ENCODE measurements around the gene RUNX3.
A peak's percentile ranks its signal among the peaks of the same experiment; 100 is the strongest.

Gene RUNX3

GRCh38 chr1:24933468-24933867 lies 3.4 kb upstream of the RUNX3 start:
- H3K9me2 ChIP-seq (replicated peaks; ENCODE audit: insufficient read depth, low read length), result no peaks in the 10 kb centered on the region
- peaks cover 11% of the 10 kb centered on the region for H3K79me2 ChIP-seq (ENCODE audit: low read length)
- no peaks in the 10 kb centered on the region for H3K27me3 ChIP-seq (replicated peaks; ENCODE audit: insufficient read depth, low read length)
- no peaks in the 10 kb centered on the region for H4K20me1 ChIP-seq (ENCODE audit: insufficient read depth, low read length)
- no peak overlapping the region for H3K27ac ChIP-seq (ENCODE audit: low read length)
- no peak for DNase-seq
- no peak overlapping the region for H3K4me3 ChIP-seq (ENCODE audit: low read length)
- no peak overlapping the region for H3K9ac ChIP-seq (ENCODE audit: low read length)
- no peak overlapping the region for H2AFZ ChIP-seq (ENCODE audit: low read length)
- TF ChIP-seq EZH2 (optimal IDR thresholded peaks at IDR 0.05; ENCODE audit: low read depth, low read length), result no peak
- TF ChIP-seq CTCF (IDR thresholded peaks at IDR 0.05; ENCODE audit: low read length), result no peak
- no peak for TF ChIP-seq EZH2phosphoT487 (IDR thresholded peaks at IDR 0.05; ENCODE audit: low read length)
- H3F3A ChIP-seq (ENCODE audit: insufficient read depth, low read length), result peaks cover 19% of the 10 kb centered on the region
- H3K36me3 ChIP-seq (replicated peaks; ENCODE audit: insufficient read depth, low read length), result no peaks in the 10 kb centered on the region
- no peaks in the 10 kb centered on the region for H3K9me3 ChIP-seq (replicated peaks; ENCODE audit: insufficient read depth, low read length)
- no peak overlapping the region for H3K4me2 ChIP-seq (ENCODE audit: low read depth, low read length)
- peaks cover 6% of the 10 kb centered on the region for H3K4me1 ChIP-seq (ENCODE audit: low read length)

- peaks cover 18% of the 10 kb centered on the region for H3K79me2 ChIP-seq (ENCODE audit: low read length)
- TF ChIP-seq EZH2 (optimal IDR thresholded peaks at IDR 0.05; ENCODE audit: low read depth, low read length), result no peak
- no peak for TF ChIP-seq CTCF (IDR thresholded peaks at IDR 0.05; ENCODE audit: low read length)
- no peak for TF ChIP-seq EZH2phosphoT487 (IDR thresholded peaks at IDR 0.05; ENCODE audit: low read length)
- H3K27me3 ChIP-seq (replicated peaks; ENCODE audit: insufficient read depth, low read length), result no peaks in the 10 kb centered on the region
These were observed 2.7 kb upstream of the RUNX3 start for GRCh38 chr1:24932725-24933294.

GRCh38 chr1:24932284-24932683 lies 2.2 kb upstream of the RUNX3 start:
- Histone ChIP-seq H3K4me3 (ENCODE audit: low read length) (0 out of 2 replicates have a peak overlapping the region, but pooled peaks have one; percentile 24), H3K36me3 (replicated peaks; ENCODE audit: insufficient read depth, low read length) (no peaks in the 10 kb centered on the region), H3K9me2 (replicated peaks; ENCODE audit: insufficient read depth, low read length) (no peaks in the 10 kb centered on the region), H4K20me1 (ENCODE audit: insufficient read depth, low read length) (no peaks in the 10 kb centered on the region; the same call in 1 of the 2 replicates), H3K4me2 (ENCODE audit: low read depth, low read length) (peak overlapping the region; percentile 56), H3K4me1 (ENCODE audit: low read length) (peaks cover 13% of the 10 kb centered on the region), H3K79me2 (ENCODE audit: low read length) (peaks cover 23% of the 10 kb centered on the region), H3K9ac (ENCODE audit: low read length) (no peak overlapping the region), H3K27me3 (replicated peaks; ENCODE audit: insufficient read depth, low read length) (no peaks in the 10 kb centered on the region), H3K9me3 (replicated peaks; ENCODE audit: insufficient read depth, low read length) (no peaks in the 10 kb centered on the region), H3F3A (ENCODE audit: insufficient read depth, low read length) (peaks cover 19% of the 10 kb centered on the region), H3K27ac (ENCODE audit: low read length) (no peak overlapping the region), H2AFZ (ENCODE audit: low read length) (0 out of 2 replicates have a peak overlapping the region, but pooled peaks have one; percentile 46)
- TF ChIP-seq CTCF (IDR thresholded peaks at IDR 0.05; ENCODE audit: low read length), result peak; percentile 35
- no peak for TF ChIP-seq EZH2phosphoT487 (IDR thresholded peaks at IDR 0.05; ENCODE audit: low read length)
- peak; percentile 63 for DNase-seq

More at GRCh38 chr1:24932725-24933294, 2.7 kb upstream of the RUNX3 start:
- Histone ChIP-seq H3K9ac (ENCODE audit: low read length) (no peak overlapping the region), H3K4me3 (ENCODE audit: low read length) (no peak overlapping the region), H3F3A (ENCODE audit: insufficient read depth, low read length) (peaks cover 19% of the 10 kb centered on the region), H3K4me2 (ENCODE audit: low read depth, low read length) (peak overlapping the region; percentile 56), H3K9me2 (replicated peaks; ENCODE audit: insufficient read depth, low read length) (no peaks in the 10 kb centered on the region), H3K36me3 (replicated peaks; ENCODE audit: insufficient read depth, low read length) (no peaks in the 10 kb centered on the region), H3K4me1 (ENCODE audit: low read length) (peaks cover 8% of the 10 kb centered on the region), H4K20me1 (ENCODE audit: insufficient read depth, low read length) (no peaks in the 10 kb centered on the region), H3K27ac (ENCODE audit: low read length) (no peak overlapping the region), H3K9me3 (replicated peaks; ENCODE audit: insufficient read depth, low read length) (no peaks in the 10 kb centered on the region), H2AFZ (ENCODE audit: low read length) (0 out of 2 replicates have a peak overlapping the region, but pooled peaks have one; percentile 46)
- no peak for DNase-seq
